SIG-M5 (cell line): ENCODE data around the gene TPST2.
A peak's percentile ranks its signal among the peaks of the same experiment; 100 is the strongest.

Experiments
- DNase-seq: peaks from one replicate; lab custom pipeline; 2025; lab: John Stamatoyannopoulos, UW

The TPST2 gene

DNA sequence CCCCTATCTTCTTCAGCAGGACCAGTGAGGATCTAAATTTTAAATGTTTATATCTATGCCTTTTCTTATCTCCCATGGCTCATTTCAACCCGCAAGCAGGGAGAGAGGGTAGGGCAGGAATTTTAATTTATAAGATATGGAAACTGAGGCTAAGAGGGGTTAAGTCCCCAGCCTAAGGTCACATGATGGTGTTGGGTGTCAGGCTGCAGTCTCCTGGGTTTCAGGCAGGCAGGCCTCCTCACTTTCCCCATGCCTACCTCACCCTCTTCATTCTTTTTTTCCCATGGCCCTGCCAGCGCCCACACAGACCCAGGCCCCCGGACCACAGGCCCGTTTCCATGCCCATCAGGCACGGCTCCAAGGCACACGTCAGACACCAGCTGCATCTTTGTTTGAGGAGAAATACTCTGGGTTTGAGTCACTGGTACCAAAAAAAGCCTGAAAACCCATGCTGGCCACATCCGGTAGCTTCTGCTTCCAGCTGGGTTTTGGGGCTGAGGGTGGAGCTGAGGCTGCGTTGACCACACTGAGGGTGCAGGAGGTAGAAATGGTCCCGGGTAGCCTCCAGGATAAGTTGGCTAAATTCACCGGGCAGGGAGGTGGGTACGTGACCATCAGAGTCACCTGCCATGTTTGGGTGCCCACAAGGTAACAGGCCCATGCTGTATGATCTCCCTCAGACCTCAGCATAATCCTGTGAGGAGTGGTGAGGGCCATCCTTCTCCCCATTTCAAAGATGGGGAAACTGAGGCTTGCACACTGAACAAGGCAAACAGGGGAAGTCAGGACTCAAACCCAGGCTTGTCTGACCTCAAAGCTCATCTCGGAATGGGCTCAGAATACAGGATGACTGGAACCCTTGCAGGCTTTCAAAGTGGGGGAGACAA lies 20.4 kb upstream of the TPST2 start:
- DNase-seq = no peak

DNA sequence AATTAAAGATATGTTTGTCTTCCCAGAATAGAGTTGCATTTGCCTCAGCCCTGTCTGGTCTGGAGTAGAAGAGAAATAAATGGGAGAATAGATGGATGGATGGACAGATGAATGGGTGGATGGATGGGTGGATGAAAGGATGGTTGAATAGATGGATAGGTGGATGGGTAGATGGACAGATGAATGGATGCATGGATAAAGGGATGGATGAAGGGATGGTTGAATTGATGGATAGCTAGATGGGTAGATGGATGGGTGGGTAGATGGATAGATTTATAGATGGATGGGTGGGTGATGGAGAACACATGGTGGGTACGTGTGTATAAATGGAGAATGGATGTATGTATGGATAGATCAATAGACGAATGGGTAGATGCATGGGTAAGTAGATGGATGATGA lies 19.4 kb upstream of the TPST2 start:
- DNase-seq = no peak

DNA sequence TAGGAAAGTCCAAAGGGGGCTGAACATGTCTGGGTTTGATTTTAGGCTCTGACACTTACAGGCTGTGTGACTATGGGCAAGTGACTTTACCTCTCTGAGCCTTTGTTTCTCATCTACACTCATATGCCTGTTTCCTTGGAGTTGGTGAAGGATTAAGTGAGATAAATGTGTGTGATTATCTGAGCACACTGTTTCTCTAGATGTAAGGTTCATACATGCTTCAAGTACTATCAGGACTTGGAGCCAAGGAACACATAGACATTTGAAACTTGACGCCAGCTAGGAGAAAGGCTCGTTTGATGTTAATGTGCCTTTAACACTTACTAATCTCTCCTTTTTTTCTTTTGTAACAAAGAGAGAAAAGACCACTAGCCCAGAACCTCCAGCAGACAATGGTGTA lies 18.2 kb upstream of the TPST2 start:
- no peak for DNase-seq

DNA sequence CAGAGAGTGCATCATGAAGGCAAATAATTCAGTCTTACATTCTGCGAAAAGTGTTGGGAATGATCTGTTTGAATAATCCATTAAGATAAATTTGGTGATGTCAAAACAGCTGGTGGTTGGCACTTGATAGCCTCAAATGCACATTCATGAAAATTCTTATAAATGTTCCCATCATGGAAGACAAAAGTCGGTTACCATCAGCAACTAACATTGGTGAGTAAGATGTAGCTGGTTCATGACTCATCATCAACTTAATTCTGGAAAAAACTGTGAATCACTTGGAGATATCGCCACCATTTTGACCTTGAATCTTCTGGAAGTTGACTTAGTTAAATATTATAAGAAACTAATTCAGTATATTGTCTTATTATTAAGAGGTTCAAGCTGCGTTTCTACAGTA lies 16.7 kb upstream of the TPST2 start:
- no peak for DNase-seq

DNA sequence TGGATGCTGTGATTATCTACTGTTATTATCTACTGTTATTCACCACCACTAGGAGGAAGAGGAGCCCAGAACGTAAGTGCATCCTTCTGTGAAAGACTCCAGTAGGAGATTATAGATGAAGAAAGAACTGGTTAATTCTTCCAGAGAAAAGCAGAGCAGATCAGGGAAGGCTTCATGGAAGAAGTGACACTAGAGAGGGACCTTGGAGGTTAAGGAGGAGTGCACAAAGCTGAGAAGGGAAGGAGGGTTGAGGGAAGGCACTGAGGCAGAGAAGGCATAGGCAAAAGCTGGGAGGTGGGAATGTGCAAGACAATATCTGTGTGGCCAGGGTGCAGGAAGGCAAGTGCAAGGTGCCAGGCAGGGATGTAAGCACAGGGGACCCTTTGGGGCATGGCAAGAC lies 14.4 kb upstream of the TPST2 start:
- DNase-seq = no peak

DNA sequence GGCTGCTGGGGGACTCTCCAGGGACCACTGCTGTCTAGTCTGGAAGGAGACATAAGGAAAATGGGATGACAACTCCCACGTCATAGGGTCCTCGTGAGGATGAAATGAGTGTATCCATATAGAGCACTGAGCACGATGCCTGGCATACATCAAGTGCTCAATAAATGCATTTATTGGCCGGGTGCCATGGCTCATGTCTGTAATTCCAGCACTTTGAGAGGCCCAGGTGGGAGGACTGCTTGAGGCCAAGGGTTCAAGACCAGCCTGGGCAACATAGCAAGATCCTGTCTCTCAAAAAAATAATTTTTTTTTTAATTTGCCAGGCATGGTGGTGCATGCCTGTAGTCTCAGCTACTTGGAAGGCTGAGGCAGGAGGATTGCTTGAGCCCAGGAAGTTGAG lies 12.2 kb upstream of the TPST2 start:
- no peak for DNase-seq

DNA sequence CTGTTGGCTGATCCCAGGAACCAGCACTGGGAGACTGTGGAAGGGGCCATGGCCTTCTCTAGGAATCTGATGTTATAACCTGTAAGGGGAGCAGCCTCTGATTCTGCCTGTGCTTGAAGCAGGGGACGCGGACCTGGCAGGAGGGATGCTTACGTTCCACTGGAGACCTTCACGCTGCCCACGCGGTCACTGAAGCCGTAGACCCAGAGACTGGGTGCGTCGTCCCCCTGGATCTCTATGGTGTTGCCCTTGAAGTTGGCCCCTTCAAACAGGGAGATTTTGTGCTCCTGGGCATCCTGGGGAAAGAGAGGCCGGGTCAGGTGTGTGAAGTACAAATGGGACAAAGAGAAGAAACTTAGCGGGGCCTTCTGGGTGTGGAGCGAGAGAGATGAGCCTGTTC lies 11.8 kb upstream of the TPST2 start:
- DNase-seq = no peak

DNA sequence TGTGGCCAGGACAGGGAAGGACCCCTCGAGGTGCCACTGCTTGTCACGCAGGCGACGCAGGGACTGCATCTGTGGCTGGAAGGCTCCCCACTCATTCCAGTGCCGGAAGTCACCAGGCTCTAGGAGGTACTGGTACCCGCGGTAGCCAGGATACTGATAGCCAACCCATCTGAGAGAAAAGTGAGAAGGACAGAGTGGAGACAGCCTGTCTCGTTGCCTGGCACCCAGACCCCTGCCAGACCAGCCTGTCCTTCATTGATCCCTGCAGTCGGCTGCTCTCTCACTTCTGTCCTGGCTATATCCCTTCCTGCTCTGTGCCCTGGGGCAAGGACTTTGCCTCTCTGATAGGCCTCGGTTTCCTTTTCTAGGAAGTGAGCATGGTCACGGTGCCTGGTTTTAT lies 9.6 kb upstream of the TPST2 start:
- no peak for DNase-seq

DNA sequence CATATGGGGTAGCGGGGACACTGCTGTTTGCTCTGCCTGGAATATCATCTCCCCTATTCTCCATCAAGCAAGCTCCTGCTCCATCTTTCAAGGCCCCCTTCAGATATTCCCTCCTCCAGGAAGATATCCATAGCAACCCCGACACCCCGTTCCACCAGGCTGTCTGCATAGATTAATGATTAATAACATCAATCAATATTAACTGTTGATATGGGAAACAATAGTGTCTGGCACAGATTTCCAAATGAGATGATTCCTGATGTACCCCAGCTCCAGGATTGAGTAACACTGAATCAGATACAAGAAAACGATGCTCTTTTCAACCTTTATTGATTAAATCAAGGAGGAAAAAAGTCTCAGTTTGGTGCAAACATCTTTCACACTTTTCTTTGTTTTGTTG lies 7.5 kb upstream of the TPST2 start:
- DNase-seq = no peak

DNA sequence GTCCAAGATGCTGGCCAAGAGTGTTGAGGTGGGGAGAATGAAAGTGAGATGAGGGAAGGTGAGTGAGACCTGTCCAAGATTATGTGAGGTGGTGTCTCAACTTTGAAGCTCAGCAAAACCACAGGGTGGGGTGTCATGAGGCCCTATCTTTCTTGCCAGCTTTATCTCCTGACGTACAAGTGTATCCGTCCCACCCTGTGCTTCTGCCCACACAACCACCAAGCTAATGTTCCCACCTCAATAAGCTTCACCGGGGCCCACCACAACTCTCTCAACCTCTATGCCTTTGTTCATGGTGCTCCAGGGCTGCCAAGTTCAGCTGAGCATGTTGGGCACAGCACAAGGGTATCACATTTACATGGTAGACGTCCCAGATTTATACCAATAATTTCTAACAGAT lies 7.1 kb upstream of the TPST2 start:
- no peak for DNase-seq

DNA sequence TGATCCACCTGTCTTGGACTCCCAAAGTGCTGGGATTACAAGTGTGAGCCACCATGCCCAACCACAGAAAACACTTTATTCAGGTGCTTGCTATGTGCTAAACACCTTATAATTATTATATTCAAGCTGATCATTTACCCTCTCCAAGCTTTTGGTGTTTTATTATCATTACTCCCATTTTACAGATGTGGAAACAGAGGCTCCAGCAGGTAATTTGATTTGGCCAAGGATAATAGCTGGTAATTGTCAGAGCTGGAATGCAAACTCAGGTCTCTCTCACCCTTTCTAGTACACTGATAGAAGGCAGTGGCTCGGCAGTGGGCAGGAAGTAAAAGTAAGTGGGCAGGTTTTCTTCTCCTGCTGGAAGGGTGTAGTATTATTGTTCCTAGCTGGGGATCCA lies 3.8 kb upstream of the TPST2 start:
- DNase-seq = no peak

DNA sequence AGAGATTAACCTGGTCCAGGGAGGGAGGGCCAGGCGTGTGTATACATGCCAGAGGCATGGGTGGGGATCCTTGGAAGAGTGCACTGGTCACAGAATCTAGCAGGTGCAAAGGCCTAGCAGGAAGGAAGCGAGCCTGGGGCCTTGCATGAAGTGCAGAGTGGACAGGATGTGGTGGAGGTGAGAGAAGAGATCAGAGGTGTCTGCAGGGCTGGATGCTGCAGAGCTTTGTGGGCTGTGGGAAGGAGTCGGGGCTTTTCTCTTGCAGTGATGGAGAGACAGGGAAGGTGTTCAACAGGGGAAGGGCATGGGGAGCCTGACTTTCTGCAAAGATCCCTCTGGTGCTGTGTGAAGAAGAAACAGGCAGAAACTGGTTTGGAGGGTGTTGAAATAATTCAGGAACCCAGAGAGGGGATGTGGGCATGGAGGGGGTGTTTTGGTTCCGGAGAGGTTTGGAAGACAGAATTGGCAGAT lies 2.5 kb upstream of the TPST2 start:
- no peak for DNase-seq

DNA sequence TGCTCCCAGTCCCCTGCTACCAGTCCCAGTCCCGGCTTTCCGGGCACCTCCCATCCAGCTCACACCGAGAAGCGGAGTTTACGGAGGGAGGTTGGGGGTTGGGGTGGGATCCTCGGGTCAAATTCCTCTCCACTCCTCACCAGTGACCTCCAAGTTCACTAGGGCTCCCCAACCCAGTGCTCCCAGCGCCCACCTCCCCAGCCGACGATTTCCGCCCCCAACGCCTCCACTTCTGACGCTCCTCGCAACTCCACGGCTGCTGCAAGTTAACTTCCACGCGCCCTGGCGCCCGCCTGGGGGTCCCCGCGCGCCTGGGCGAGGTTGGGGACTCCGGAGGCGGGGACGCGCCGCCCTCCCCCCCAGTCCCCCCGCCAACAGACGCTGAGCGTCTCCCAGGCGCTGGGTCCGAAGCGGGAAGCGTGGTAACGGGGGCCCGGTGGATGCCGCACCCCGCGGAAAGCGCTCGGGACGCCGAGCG lies 526 bp downstream of the TPST2 start:
- no peak for DNase-seq

DNA sequence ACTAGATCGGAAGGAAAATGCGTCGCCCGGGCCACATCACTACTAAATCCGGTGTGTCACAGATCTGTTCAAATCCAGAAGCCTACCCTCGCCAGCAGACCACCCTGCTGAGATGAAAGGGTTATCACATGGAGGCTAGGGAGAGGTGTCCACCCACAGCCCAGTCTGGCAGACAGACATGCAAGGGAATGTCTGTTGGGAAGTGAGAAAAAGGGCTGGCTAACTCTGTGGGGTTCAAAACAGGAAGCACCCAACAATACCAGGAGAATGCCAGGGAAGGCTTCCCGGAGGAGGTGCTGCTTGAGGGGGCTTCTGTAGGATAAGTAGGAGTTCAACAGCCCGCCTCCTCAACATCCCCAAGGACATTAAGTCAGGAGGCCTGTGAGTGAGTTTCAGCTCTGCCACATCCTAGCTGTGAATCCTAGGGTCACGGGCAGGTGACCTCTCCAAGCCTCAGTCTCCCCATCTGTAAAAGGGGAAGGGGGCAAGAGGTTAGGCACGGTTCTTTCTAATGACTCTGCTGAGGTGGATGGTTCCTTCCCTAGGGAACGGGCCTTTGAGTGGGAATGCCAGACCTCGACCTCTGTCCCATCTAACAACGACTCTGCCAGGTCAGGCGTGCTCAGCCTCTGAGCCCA lies 1.1 kb downstream of the TPST2 start:
- no peak for DNase-seq

DNA sequence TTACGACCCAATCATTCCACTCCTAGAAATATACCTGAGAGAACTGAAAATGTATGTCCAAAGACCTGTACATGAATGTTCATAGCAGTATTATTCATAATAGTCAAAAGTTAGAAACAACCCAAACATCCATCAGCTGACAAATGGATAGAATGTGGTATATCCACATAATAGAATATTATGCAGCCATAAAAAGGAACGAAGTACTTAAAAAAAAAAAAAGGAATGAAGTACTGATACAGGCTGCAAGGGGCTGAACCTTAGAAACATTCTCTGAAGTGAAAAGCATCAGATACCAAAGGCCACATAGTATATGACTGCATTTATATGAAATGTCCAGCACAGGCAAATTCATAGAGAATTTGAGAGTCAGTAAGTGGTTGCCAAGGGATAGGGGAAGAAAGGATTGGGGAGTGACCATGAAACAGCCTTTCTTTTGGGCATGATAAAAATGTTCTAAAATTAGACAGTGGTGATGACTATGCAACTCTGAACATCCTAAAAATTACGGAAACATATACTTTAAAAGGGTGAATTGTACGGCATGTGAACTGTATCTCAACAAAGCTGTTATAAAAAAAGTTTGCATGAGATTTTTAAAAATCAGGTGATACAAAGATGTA lies 1.8 kb downstream of the TPST2 start:
- DNase-seq = peak; percentile 22

DNA sequence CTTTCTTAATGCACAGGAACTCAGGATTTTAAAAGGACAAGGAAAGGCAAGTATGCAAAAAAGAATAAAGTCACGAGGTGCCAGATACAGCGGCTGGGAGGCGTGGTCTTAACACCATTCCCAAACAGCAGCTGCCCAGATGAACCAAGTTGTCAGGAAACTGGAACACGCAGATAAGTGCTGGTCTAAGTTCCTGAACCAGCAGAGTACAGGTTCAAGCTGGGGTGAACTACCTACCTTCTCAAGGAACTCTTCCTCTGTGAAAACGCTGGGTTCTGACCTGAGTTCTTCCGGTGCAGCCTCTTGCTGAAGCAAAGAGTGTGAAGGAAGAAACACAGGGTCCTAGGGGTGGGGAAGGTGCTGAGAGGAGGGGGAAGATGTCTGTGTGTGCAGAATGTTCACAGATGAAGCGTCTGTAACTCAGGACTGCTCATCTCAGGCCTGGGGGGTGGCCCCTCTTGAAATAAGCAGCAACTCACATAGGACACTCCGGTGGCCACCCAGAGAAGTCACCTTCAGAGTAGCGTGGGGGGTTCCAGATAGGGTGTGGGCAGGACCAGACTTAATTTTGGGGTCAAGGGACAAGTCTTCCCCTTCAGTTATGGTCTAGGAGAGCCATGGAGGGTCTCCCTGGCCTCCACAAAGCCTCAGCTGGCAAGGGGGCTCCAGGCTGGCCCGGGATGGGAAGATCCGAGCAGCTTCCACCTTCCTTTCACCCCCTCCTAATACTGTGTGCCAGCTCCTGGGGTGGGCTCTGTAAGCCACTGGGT lies 3.2 kb downstream of the TPST2 start:
- DNase-seq = no peak

DNA sequence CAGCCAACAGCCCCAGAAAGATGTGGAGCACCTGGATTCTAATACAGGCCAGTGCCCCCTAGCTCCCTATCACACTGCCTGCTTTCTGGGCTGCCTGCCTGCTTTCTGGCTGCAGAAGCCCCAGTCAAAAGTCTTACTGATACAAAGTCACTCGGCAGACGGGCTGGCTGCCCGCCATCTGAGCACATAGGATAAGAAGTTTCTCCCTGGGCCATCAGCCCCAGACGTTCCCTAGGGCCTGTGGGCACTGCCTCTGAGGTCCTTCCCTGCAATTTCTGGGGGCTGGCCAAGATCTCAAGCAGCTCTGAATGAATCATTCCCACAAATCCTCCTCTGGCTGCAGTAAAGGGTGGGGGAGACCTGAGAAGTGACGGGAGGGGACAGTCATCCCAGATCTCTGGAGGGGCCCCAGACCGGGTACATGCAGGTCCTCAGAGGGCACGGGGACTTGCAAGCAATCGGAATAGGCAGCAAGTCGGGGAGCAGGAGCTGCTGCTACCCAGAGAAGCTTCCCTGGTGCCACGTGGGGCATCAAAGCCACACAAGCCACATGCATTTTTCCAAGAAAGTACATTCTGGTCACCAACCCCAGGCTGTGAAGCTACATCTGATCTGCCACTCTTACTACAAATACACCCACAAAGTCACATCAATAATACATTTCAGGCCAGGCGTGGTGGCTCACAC lies 4.7 kb downstream of the TPST2 start:
- no peak for DNase-seq

DNA sequence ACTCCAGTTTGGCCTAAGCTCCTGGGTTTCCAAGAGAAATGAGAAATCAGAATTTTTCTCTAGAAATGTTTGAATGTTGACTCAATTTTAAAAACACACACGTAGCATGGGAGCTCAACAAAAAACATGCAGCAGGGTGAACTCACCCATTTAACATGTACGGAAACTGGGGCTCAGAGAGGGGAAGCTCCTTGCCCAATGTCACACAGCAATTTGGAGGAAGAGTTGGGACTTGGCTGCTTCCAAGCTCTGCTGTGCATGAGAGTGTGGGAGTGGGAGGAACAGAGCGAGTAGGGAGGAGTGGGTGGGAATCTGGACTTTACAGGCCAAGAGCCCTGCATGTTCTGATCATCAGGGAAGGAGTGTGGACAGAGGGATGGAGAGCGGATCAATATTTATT lies 5.9 kb downstream of the TPST2 start:
- DNase-seq = no peak

DNA sequence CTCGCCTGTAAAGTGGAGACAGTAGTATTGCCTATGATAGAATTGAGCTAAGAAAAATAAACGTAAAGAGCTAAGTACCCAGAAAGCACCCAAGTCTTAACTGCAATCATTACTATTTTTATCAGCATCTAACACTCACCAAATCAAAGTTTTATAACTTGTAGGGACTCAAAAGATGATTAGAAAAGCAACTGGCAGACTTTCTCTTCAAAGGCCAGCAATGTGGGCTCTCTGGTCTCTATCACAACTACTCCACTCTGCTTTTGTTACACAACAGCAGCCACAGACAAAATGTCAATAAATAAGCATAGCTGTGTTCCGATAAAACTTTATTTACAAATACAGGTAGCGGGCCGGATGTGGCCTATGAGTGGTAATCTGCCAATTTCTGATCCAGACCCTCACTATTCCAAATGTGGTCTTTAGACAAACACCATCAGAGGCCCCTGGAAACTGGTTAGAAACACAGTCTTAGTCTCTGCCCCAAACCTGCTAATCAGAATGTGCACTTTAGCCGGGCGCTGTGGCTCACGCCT lies 8.2 kb downstream of the TPST2 start:
- DNase-seq = no peak

DNA sequence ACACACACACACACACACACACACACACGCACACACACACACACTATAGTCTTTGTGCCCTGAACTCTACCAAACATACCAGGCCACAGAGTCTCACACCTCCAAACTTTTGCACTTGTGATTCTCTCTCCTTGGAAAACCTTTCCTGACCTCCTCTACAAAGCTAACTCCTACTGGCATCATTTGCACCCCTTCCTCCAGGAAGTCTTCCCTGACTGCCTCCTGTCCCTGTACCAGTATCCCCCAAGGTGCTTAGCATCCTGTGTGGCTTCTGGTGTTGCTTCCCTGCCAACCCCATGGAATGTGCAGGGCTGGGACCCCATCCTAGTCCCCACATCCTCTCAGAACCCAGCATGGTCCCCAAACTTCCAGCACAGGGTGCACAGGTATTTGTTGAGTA lies 8.9 kb downstream of the TPST2 start:
- DNase-seq = no peak

DNA sequence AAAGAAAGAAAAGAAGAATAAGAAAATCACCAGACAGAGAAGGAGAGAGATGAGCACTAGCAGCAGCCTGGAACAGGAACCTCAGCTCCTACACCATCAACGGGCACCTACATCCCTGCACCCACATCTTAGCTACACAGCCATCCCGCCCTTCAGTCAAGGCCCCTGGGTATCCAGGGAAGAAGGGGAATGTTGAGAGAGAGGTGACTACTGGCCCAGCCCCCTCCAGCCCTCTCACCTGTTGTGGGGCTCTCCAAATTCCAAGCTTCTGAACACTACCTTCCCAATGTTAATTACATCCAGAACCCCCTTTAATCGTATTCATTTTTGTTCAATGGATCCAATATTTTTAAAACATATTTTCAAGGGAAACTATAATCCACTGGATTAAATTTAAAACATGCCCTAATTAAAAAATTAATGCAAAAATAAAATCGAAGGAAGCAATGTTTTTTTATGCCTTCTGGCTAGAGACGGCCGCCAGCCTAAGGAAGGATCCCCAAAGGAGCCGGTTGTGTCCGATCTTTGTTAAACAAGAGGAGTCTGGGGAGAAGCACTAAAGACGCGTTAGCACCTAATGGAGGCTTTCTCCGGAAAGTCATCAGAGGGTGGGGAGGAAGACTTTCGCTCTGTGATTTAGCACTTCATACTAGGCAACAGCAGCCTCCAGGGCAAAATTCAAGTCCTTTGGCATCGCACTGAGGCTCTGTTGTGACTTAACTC lies 9.5 kb downstream of the TPST2 start:
- no peak for DNase-seq
